ENCODE results near the gene BAAT.

GRCh38 chr9:101429736-101430135 is 44.9 kb upstream of the BAAT start:
- TF ChIP-seq CTCF (IDR thresholded peaks at IDR 0.05; ENCODE audit: low read depth, low read length, poor library complexity, severe bottlenecking) (no peak), EZH2phosphoT487 (IDR thresholded peaks at IDR 0.05; ENCODE audit: borderline replicate concordance, low read length) (no peak)

Measured in DOHH2 (cell line).